DOHH2 (cell line): Measurements from ENCODE around the gene RAC2.

ENCODE experiments used
- EZH2phosphoT487 ChIP-seq: fragments of 200-600 bp; sonication (generic); IDR thresholded peaks from 2 replicates; pipeline ENCODE4 v1.6.1; 2017; ENCODE audit warnings: borderline replicate concordance, mild to moderate bottlenecking, antibody characterized with exemption, low read length, moderate library complexity, mixed read lengths
- TF ChIP-seq, protein P1 (sequence below): fragments of 200-600 bp; sonication (generic); IDR thresholded peaks from one replicate; pipeline ENCODE4 v1.5.1; 2014; ENCODE audit warnings: antibody characterized with exemption, mild to moderate bottlenecking, low read depth, low read length; ENCODE audit not compliant: poor library complexity, severe bottlenecking

DNA sequence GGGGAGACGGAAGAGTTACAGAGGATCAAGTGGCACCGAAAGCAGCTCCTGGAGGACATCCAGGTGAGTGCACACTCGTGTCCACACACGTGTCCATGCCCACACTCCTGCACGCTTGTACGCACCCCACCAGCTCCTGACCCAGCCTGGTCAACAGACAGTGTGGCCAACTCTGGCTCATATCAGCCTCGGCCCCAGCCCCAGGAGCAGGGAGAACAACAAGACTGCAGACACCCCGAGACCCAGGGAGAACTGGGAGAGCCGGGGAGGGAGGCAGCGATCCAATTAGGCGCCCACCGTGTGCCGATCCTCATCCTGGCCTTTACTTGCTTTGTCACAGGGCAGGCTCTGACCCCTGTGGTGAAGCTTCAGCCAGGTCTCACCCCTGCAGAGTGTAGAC is 48.6 kb upstream of the RAC2 start:
- TF ChIP-seq, protein P1, sequence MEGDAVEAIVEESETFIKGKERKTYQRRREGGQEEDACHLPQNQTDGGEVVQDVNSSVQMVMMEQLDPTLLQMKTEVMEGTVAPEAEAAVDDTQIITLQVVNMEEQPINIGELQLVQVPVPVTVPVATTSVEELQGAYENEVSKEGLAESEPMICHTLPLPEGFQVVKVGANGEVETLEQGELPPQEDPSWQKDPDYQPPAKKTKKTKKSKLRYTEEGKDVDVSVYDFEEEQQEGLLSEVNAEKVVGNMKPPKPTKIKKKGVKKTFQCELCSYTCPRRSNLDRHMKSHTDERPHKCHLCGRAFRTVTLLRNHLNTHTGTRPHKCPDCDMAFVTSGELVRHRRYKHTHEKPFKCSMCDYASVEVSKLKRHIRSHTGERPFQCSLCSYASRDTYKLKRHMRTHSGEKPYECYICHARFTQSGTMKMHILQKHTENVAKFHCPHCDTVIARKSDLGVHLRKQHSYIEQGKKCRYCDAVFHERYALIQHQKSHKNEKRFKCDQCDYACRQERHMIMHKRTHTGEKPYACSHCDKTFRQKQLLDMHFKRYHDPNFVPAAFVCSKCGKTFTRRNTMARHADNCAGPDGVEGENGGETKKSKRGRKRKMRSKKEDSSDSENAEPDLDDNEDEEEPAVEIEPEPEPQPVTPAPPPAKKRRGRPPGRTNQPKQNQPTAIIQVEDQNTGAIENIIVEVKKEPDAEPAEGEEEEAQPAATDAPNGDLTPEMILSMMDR = no peak
- no peak for TF ChIP-seq EZH2phosphoT487
